NCI-H1092 (cell line): ENCODE results near the gene OIT3.
"Not testable (repeated sequence)": the region's sequence is repeated elsewhere in the genome, so short reads cannot be mapped to it uniquely, and the experiment has no call there.

Experiments used
- DNase-seq: peaks from one replicate; lab custom pipeline; 2025; lab: John Stamatoyannopoulos, UW

Gene OIT3

DNA sequence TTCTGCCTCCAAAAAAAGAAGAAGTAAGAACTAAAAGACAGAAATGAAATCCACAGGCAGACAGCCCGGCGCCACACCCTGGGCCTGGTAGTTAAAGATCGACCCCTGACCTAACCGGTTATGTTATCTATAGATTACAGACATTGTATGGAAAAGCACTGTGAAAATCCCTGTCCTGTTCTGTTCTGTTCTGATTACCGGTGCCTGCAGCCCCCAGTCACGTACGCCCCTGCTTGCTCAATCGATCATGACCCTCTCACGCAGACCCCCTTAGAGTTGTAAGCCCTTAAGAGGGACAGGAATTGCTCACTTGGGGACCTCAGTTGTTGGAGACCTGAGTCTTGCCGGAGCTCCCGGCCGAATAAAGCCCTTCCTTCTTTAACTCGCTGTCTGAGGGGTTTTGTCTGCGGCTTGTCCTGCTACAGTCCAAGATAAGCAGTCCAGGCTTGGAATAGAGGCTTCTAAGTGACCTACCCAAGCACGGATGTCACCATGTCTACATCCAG lies 10.5 kb downstream of the OIT3 start:
- DNase-seq = not testable (repeated sequence)

GRCh38 chr10:72904806-72905205 lies 11.3 kb downstream of the OIT3 start:
- no peak for DNase-seq

DNA sequence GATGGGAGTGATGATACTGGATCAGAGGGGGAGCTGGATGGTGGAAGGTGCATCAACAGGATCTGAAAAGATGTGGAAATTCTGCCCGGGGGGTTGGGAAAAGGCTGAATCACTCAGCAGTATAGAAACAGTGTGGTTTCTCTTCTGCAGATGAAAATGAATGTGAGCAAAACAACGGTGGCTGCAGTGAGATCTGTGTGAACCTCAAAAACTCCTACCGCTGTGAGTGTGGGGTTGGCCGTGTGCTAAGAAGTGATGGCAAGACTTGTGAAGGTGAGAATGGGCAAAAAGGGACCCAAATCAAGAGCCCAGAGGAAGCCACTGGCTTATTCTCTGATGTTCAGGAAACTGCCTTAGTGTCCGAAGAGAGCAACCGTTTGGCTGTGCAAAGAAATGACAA lies 12.9 kb downstream of the OIT3 start:
- no peak for DNase-seq

DNA sequence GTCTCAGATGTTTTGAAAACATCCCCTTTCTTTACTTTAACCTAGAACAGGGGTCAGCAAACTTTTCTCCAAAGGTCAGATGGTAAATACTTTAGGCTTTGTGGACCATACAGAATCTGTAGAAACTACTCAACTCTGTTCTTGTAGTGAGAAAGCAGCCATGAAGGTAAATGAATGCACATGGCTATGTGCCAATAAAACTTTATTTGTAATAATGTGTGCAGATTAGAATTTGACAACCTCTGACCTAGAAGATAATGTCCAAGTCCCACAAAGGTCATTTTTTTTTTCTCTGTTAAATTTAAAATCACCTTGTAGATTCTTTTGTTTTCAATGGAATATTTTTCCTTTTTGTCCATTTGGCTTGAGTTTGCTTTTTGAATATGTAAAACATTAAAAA lies 17.2 kb downstream of the OIT3 start:
- DNase-seq = no peak

DNA sequence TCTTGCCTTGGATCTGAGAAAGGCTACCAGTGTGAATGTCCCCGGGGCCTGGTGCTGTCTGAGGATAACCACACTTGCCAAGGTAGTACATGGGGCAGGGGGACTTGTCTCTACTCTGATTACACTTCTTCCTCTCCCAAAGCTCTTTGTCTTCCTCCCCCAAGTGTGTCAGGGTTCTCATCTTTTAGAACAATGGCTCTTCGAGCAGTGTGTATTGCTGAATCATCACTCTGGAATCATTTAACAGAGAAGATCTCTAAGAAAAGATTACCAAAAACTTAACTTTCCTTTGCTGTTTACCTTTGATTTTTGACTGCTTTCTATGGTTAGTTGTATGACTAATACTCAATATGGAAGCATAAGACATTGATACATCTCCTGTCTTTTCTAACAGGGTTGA lies 18.2 kb downstream of the OIT3 start:
- no peak for DNase-seq

- no peak for DNase-seq
Observed at GRCh38 chr10:72912736-72913135, 19.2 kb downstream of the OIT3 start.

- DNase-seq = no peak
Observed at GRCh38 chr10:72913287-72913686, 19.7 kb downstream of the OIT3 start.

GRCh38 chr10:72917201-72917600 lies 23.7 kb downstream of the OIT3 start:
- DNase-seq = not testable (repeated sequence)

GRCh38 chr10:72917803-72918332 lies 24.3 kb downstream of the OIT3 start:
- not testable (repeated sequence) for DNase-seq

DNA sequence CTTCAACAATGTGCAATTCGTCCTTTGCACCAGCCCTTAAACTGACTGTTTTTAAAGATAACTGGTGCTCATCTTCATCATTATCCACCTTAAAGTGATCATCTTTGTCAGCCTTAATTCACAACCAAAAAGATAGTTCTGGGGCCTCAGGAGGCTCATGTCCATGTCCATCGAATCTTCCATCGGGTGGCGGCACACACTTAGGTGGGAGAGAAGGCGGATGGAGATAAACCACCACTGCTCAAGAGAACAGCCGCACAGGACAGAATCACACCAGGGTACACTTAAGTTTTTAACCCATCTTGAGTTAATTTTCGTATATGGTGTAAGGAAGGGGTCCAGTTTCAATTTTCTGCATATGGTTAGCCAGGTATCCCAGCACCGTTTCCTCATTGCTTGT lies 24.8 kb downstream of the OIT3 start:
- DNase-seq = no peak

- not testable (repeated sequence) for DNase-seq
Observed at GRCh38 chr10:72921147-72921683, 27.7 kb downstream of the OIT3 start.

- no peak for DNase-seq
Observed at GRCh38 chr10:72924351-72924750, 30.8 kb downstream of the OIT3 start.

DNA sequence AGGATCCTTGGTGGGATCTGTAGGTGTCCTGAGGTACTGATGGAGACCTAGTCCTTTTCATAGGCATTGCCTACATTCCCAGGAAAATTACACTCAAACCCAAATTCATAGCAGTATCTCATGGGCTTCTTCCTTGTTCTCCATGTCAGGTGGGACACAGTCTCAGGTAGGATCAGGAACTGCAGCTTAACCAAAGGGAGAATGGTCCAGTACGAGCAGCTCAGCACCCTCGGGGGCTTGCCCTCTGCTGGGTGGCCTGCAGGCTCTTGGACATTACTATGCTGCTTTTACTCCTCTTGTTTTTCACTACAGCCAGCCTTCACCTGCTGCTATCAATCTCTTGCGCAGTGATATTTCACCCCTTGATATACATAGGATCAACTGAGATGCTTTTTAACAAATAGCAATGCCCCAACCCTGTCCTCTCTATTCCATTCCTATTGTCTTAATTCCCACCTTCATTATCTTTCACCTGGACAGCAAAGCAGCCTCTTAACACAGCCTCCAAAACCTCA lies 32.5 kb downstream of the OIT3 start:
- no peak for DNase-seq

- DNase-seq = no peak
Observed at GRCh38 chr10:72927485-72927884, 33.9 kb downstream of the OIT3 start.

DNA sequence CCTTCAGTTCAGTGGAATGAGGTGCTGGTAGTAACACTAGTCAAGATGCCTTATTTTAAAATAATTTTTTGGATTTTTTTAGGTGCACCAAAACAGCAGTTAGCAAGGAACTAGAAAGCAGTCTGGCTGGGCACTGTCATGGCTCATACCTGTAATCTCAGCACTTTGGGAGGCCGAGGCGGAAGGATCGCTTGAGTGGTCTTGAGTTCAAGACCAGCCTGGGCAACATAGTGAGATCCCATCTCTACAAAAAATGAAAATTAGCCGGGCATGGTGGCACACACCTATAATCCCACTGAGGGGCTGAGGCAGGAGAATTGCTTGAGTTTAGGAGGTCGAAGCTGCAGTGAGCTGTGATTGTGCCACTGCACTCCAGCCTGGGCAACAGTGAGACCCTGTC lies 35.3 kb downstream of the OIT3 start:
- no peak for DNase-seq

- DNase-seq = no peak
Observed at GRCh38 chr10:72930276-72930675, 36.7 kb downstream of the OIT3 start.

DNA sequence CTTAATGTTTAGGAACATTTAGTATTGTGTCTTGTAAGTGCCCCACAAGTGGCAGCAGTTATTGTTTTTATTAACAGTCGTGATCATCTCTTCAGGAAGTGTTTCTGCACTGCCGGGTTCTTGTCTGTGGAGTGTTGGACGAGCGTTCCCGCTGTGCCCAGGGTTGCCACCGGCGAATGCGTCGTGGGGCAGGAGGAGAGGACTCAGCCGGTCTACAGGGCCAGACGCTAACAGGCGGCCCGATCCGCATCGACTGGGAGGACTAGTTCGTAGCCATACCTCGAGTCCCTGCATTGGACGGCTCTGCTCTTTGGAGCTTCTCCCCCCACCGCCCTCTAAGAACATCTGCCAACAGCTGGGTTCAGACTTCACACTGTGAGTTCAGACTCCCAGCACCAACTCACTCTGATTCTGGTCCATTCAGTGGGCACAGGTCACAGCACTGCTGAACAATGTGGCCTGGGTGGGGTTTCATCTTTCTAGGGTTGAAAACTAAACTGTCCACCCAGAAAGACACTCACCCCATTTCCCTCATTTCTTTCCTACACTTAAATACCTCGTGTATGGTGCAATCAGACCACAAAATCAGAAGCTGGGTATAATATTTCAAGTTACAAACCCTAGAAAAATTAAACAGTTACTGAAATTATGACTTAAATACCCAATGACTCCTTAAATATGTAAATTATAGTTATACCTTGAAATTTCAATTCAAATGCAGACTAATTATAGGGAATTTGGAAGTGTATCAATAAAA lies 38.9 kb downstream of the OIT3 start:
- no peak for DNase-seq

DNA sequence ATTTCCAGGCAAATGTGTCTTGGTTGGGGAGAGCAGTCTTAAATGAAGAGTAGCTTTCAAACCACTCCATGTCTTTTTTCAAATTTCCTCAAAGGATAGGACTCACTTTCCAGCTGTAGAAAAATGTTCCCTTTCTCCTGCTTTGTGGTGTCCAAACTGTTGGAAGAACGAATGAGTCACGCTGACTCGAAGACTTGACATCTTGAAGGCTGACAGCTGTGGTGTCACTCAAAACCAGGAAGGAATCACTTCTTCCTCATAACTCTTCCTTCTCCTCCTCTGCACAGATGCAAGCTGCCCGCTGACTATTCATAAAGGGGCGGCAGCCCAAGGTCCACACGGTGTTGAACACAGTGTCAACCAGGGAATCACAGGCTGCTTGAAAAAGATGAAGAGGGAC lies 41.8 kb downstream of the OIT3 start:
- DNase-seq = no peak

DNA sequence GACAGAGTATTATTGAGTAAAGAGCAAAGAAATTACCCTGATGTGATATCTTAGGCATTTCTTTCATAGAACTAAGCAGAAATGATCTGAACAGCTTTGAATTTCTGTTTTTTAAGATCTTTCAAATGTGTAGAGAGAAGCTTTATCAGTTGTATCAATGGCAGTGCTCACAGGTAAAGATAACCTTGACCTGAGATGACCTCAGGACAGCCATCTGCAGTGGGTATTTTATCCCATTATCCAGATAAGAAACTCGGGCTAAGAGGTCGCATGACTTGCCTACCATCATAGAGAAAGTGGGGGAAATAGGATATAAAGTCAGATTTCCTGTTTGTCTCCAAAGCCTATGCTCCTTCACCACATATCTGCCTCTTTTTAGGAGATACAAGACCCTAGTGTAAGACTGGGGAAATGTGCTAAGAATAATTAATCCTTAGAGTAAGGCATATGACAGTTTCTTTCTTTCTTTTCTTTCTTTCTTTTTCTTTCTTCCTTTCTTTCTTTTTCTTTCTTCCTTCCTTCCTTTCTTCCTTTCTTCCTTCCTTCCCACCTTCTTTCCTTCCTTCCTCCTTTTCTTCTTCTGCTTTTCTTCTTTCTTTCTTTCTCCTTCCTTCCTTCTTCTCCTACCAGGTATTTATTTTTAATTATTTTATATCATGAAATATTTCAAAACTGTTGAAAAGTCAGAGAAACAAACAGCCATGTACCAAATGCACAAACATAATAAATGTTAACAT lies 50.1 kb downstream of the OIT3 start:
- DNase-seq = no peak

GRCh38 chr10:72946963-72947362 lies 53.4 kb downstream of the OIT3 start:
- DNase-seq = no peak

DNA sequence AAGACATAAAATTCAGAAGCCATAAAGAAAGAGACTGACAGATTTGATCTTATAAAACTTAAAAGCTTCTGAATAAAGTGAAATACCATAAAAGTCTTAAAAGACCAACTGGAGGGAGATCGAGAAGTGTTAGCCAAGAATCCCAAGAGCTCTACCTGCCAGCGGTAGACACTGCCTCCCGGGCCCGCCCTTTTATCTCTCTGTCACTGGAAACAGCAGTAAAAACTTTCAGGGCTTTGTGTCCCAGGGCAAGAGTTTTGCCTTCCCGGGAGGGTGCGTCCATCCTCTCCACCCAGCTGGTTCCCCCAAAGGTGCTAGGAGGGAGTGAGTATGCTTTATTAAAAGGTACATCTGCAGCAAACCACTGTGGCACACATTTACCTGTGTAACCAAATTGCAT lies 55.2 kb downstream of the OIT3 start:
- DNase-seq = no peak

GRCh38 chr10:72951760-72952159 lies 58.2 kb downstream of the OIT3 start:
- DNase-seq = no peak

DNA sequence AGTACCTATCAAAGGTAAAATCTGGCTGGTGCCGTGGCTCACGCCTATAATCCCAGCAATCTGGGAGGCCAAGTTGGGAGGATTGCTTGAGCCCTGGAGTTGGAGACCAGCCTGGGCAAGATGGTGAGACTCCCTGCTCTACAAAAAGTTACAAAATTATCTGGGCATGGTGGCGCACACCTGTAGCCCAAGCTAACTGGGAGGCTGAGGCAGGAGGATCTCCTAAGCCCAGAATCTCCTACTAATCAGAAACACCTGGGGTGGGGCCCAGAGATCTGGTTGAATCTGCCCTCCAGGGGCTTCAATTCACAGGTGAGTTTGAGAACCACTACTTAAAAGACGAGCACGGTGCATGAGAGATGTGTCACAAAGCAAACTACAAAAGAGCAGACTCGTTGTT lies 58.6 kb downstream of the OIT3 start:
- no peak for DNase-seq
